Measurements from ENCODE around the gene NUP93.
"Not testable (repeated sequence)": the region's sequence is repeated elsewhere in the genome, so short reads cannot be mapped to it uniquely, and the experiment has no call there.

Gene NUP93

DNA sequence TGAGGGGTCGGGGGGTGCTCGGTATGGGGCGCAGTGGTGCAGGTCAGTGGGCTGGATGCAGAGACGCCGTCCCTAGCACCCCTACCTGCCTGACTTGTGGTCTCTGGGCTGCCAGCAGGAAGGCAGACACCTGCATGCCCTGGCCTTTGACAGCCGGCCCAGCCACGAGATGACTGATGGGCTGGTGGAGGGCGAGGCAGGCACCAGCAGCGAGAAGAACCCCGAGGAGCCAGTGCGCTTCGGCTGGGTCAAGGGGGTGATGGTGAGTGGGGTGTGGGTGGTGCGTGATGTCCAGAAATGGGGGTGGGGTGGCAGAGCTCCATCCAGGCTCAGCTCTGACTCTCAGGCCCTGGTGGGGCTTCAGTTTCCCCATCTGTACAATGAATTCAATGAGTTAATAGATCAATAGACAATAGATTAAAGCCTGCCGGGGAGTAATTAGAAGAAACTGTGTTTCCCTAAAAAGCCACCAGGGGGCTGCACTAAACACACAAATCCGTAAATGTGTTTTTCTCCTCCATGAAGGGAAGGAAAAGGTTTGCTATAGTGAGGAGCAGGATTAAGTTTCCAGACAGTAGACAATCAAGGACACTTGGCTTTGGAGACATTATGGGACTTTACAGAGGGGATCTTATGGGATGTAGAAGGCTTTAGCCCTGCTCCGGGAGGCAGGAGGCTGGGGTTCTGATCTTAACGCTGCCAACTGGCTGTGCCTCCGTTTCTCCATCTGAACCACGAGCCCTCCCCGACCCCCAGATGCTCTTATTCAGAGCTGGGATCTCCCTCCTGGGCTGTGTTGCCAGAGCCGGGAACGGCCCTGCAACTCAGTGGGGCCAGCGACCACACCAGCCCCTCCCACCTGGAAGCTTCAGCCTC, 137.3 kb downstream of the NUP93 start:
- 78 to 79% methylated on average over 23 of the region's 23 CpGs for WGBS, 2 experiments
- H3K36me3 ChIP-seq (ENCODE audit: control insufficient read depth, insufficient read depth, low read length): no peaks in the 10 kb centered on the region
- H3K4me3 ChIP-seq (ENCODE audit: insufficient read depth, low read depth, low read length): no peak overlapping the region
- no peak overlapping the region for H3K27ac ChIP-seq (ENCODE audit: insufficient read depth, low read depth, low read length, poor library complexity, severe bottlenecking)
- no peaks in the 10 kb centered on the region for H3K27me3 ChIP-seq (ENCODE audit: control insufficient read depth, insufficient read depth, low read length, poor library complexity, severe bottlenecking)
- H3K4me1 ChIP-seq (ENCODE audit: control insufficient read depth, insufficient read depth, low read length): no peaks in the 10 kb centered on the region
- H3K9me3 ChIP-seq (ENCODE audit: control insufficient read depth, low read length): no peaks in the 10 kb centered on the region

DNA sequence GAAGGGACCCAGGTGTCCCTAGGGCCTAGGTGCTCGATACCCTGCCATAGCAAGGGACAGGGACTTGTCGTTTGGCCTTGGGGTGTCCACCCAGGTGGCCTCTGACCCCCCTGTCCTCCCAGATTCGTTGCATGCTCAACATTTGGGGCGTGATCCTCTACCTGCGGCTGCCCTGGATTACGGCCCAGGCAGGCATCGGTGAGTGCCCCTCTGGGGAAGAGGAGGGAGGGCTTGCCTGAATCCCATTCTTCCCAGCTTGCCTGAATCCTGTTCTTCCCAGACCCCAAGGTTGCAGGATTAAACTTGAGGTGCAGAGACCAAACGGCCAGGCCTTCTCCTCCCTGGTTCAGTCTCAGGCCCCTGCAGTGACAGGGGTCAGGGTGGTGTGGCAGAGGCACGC, 138.2 kb downstream of the NUP93 start:
- H3K4me3 ChIP-seq (ENCODE audit: insufficient read depth, low read depth, low read length): no peak overlapping the region
- H3K4me1 ChIP-seq (ENCODE audit: control insufficient read depth, insufficient read depth, low read length): no peaks in the 10 kb centered on the region
- WGBS, 2 experiments: 91 to 93% methylated on average over 9 of the region's 9 CpGs
- no peaks in the 10 kb centered on the region for H3K9me3 ChIP-seq (ENCODE audit: control insufficient read depth, low read length)
- no peaks in the 10 kb centered on the region for H3K27me3 ChIP-seq (ENCODE audit: control insufficient read depth, insufficient read depth, low read length, poor library complexity, severe bottlenecking)
- no peak overlapping the region for H3K27ac ChIP-seq (ENCODE audit: insufficient read depth, low read depth, low read length, poor library complexity, severe bottlenecking)
- no peaks in the 10 kb centered on the region for H3K36me3 ChIP-seq (ENCODE audit: control insufficient read depth, insufficient read depth, low read length)

DNA sequence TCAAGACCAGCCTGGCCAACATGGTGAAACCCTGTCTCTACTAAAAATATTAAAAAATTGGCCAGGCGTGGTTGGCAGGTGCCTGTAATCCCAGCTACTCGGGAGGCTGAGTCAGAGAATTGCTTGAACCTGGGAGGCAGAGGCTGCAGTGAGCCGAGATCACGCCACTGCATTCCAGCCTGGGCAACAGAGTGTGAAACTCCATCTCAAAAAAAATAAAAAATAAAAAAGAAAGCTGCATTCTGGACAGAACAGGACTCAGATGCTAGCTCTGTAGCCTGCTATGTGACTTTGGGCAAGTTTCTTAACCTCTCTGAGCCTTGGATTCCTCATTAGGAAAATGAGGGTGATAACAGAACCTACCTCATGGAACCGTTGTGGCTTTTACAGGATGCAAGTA, 138.8 kb downstream of the NUP93 start:
- not testable (repeated sequence) for H3K36me3 ChIP-seq (ENCODE audit: control insufficient read depth, insufficient read depth, low read length); H3K4me3 ChIP-seq (ENCODE audit: insufficient read depth, low read depth, low read length); H3K27ac ChIP-seq (ENCODE audit: insufficient read depth, low read depth, low read length, poor library complexity, severe bottlenecking); H3K9me3 ChIP-seq (ENCODE audit: control insufficient read depth, low read length); H3K27me3 ChIP-seq (ENCODE audit: control insufficient read depth, insufficient read depth, low read length, poor library complexity, severe bottlenecking); H3K4me1 ChIP-seq (ENCODE audit: control insufficient read depth, insufficient read depth, low read length)
- WGBS, 2 experiments: 89 to 96% methylated on average over 5 of the region's 5 CpGs

DNA sequence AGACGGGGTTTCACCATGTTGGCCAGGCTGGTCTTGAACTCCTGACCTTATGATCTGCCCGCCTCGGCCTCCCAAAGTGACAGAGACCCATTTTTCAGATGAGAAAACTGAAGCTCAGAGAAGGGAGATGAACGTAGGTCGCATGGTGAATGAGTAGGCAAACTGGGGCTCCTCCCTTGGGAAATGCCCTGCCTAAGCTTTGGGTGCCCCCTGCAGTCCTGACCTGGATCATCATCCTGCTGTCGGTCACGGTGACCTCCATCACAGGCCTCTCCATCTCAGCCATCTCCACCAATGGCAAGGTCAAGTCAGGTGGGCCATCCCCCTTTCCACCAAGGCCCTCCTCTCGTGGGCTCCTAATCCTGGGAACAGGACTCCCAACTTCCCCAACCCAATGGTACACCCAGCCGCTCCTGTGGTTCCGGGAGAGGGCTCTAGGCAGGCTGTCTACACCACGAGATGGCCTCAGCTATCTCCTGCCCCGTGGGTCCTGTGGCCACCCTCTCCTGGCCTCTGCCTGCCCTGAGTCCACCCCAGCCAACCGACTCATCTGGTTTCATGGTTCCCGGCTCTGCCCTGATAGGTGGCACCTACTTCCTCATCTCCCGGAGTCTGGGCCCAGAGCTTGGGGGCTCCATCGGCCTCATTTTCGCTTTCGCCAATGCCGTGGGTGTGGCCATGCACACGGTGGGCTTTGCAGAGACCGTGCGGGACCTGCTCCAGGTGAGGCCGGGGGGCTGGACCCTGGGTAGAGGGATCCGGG, 139.8 kb downstream of the NUP93 start:
- WGBS, 2 experiments: 89 to 91% methylated on average over 24 of the region's 24 CpGs
- H3K36me3 ChIP-seq (ENCODE audit: control insufficient read depth, insufficient read depth, low read length): no peaks in the 10 kb centered on the region
- H3K27me3 ChIP-seq (ENCODE audit: control insufficient read depth, insufficient read depth, low read length, poor library complexity, severe bottlenecking): no peaks in the 10 kb centered on the region
- no peak overlapping the region for H3K27ac ChIP-seq (ENCODE audit: insufficient read depth, low read depth, low read length, poor library complexity, severe bottlenecking)
- H3K4me3 ChIP-seq (ENCODE audit: insufficient read depth, low read depth, low read length): no peak overlapping the region
- H3K4me1 ChIP-seq (ENCODE audit: control insufficient read depth, insufficient read depth, low read length): no peaks in the 10 kb centered on the region
- no peaks in the 10 kb centered on the region for H3K9me3 ChIP-seq (ENCODE audit: control insufficient read depth, low read length)

DNA sequence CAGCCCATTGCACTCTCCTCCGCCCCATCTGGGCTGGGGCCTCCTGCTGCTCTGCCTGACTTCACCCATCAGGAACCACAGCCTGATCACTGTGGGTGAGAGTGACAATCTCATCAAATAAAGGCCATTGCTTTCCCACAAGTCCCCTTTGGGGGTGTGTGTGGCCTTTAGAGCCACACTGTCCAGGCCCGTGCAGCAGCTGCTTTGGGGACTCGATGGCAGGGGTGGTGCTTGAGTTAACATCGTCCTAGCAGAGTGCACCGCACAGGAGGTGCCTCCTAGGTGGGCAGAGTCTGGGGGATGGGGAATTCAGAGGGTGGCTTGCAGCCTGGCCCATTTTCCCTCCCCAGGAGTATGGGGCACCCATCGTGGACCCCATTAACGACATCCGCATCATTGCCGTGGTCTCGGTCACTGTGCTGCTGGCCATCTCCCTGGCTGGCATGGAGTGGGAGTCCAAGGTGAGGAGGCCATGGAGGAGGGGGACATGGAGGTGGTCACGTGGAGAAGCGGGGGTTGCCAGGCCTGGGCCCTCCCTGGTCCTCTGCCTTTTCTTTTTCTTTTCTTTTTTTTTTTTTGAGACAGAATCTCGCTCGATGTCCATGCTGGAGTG, 140.5 kb downstream of the NUP93 start:
- 94% methylated on average over 14 of the region's 14 CpGs for WGBS, 2 experiments
- Histone ChIP-seq H3K27me3 (ENCODE audit: control insufficient read depth, insufficient read depth, low read length, poor library complexity, severe bottlenecking) (no peaks in the 10 kb centered on the region), H3K27ac (ENCODE audit: insufficient read depth, low read depth, low read length, poor library complexity, severe bottlenecking) (no peak overlapping the region), H3K4me3 (ENCODE audit: insufficient read depth, low read depth, low read length) (no peak overlapping the region), H3K4me1 (ENCODE audit: control insufficient read depth, insufficient read depth, low read length) (no peaks in the 10 kb centered on the region), H3K9me3 (ENCODE audit: control insufficient read depth, low read length) (no peaks in the 10 kb centered on the region), H3K36me3 (ENCODE audit: control insufficient read depth, insufficient read depth, low read length) (no peaks in the 10 kb centered on the region)

DNA sequence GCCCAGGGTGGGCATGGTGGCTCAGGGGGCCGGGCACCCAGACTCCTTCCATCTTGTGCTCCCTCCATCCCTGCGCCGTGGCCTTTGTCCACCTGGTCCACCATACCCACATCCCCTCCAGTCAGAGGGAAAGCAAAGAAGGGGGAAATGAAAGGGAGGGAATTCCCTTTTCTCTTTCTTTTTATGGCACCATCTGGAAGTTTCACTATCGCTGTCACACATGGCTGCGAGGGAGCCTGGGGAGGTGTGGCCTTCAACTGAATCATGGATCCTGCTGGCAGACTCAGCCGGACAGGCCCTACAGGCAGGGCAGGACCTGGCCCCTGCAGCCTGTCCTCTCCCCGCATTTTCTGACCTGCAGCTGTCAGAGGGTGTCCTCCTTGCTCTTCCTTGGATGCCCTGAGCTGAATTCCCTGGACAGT, 141.3 kb downstream of the NUP93 start:
- H3K27ac ChIP-seq (ENCODE audit: insufficient read depth, low read depth, low read length, poor library complexity, severe bottlenecking): no peak overlapping the region
- H3K4me1 ChIP-seq (ENCODE audit: control insufficient read depth, insufficient read depth, low read length): no peaks in the 10 kb centered on the region
- no peaks in the 10 kb centered on the region for H3K9me3 ChIP-seq (ENCODE audit: control insufficient read depth, low read length)
- 89% methylated on average over 7 of the region's 7 CpGs for WGBS, 2 experiments
- no peaks in the 10 kb centered on the region for H3K27me3 ChIP-seq (ENCODE audit: control insufficient read depth, insufficient read depth, low read length, poor library complexity, severe bottlenecking)
- H3K4me3 ChIP-seq (ENCODE audit: insufficient read depth, low read depth, low read length): no peak overlapping the region
- no peaks in the 10 kb centered on the region for H3K36me3 ChIP-seq (ENCODE audit: control insufficient read depth, insufficient read depth, low read length)

DNA sequence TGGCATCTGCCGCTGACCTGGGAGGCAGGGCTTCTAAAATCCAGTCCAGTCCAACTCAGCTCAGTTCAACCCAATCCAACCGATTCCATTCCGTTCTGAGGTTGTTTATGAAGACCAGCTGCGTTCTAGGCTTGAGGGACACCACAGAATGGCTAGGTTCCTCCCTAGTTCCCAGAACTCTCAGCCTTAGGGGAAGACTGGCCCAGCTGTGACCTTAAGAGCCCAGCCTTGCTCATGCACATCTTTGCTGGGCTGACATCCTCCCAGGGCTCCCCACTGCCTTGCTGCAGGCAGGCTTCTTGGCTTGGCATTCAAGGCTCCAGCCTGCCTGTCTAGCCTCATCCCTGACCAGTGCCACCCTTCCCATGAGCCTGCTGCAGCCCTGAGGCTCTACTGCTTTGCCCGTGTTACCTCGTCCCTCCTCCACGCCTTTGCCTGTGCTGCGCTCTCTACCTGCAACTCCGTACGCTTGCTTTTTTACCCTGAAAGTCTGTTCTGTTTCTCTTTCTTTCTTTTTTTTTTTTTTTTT, 143.0 kb downstream of the NUP93 start:
- Histone ChIP-seq H3K27ac (ENCODE audit: insufficient read depth, low read depth, low read length, poor library complexity, severe bottlenecking) (no peak overlapping the region), H3K9me3 (ENCODE audit: control insufficient read depth, low read length) (no peaks in the 10 kb centered on the region), H3K4me3 (ENCODE audit: insufficient read depth, low read depth, low read length) (no peak overlapping the region), H3K27me3 (ENCODE audit: control insufficient read depth, insufficient read depth, low read length, poor library complexity, severe bottlenecking) (no peaks in the 10 kb centered on the region), H3K36me3 (ENCODE audit: control insufficient read depth, insufficient read depth, low read length) (no peaks in the 10 kb centered on the region), H3K4me1 (ENCODE audit: control insufficient read depth, insufficient read depth, low read length) (no peaks in the 10 kb centered on the region)
- 94% methylated on average over 10 of the region's 10 CpGs for WGBS, 2 experiments

DNA sequence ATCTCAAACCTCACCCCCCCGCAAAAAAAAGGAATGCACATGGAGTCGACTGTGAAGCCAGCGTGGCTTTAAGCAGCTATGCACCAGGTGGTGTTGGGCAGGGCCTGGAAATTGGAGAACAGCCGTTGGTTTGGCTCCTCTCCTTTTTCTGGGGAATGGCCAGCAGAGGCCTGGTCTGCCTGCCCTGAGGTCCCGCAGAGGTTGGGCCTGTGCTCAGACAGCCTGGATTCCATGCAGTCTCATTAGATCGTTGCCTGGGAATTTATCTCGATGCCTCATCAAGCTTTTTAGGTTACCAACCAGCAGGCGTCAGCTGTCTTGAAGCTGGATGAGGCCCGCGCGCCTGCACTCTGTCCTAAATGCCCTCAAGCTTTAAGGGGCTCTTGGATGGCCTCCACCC, 144.9 kb downstream of the NUP93 start:
- no peaks in the 10 kb centered on the region for H3K27me3 ChIP-seq (ENCODE audit: control insufficient read depth, insufficient read depth, low read length, poor library complexity, severe bottlenecking)
- H3K27ac ChIP-seq (ENCODE audit: insufficient read depth, low read depth, low read length, poor library complexity, severe bottlenecking): no peak overlapping the region
- WGBS, 2 experiments: 90 to 91% methylated on average over 11 of the region's 11 CpGs
- no peak overlapping the region for H3K4me3 ChIP-seq (ENCODE audit: insufficient read depth, low read depth, low read length)
- H3K4me1 ChIP-seq (ENCODE audit: control insufficient read depth, insufficient read depth, low read length): no peaks in the 10 kb centered on the region
- no peaks in the 10 kb centered on the region for H3K9me3 ChIP-seq (ENCODE audit: control insufficient read depth, low read length)
- H3K36me3 ChIP-seq (ENCODE audit: control insufficient read depth, insufficient read depth, low read length): no peaks in the 10 kb centered on the region

DNA sequence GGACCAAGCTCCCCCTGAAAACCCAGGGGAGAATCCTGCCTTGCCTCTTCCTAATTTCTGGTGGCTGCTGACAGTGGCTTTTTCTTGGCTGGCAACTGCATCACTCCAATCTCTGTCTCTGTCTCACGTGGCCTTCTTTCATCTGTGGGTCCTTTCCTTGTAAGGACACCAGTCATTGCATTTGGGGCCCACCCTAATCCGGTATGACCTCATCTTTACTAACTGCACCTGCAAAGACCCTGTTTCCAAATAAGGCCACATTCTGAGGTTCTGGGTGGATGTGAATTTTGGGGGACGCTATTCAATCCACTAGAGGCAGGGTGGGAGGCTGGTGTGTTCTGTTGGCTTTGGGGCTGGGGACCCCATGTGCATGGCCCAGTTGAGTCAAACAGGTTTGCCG, 146.1 kb downstream of the NUP93 start:
- Histone ChIP-seq H3K9me3 (ENCODE audit: control insufficient read depth, low read length) (no peaks in the 10 kb centered on the region), H3K4me3 (ENCODE audit: insufficient read depth, low read depth, low read length) (no peak overlapping the region), H3K27me3 (ENCODE audit: control insufficient read depth, insufficient read depth, low read length, poor library complexity, severe bottlenecking) (no peaks in the 10 kb centered on the region), H3K36me3 (ENCODE audit: control insufficient read depth, insufficient read depth, low read length) (no peaks in the 10 kb centered on the region), H3K27ac (ENCODE audit: insufficient read depth, low read depth, low read length, poor library complexity, severe bottlenecking) (no peak overlapping the region), H3K4me1 (ENCODE audit: control insufficient read depth, insufficient read depth, low read length) (no peaks in the 10 kb centered on the region)
- 88 to 89% methylated on average over 4 of the region's 4 CpGs for WGBS, 2 experiments
